ENCODE data around the gene FOXJ3. TPM values are rescaled to one million over a fixed set of nuclear protein-coding genes. Genes with fewer than 3 reads are reported as not detected.

Gene FOXJ3
- total and polyA plus RNA-seq, 2 of the 8 experiments (the other 6 are each of a cell fraction or from before 2014, with no cell fraction given): 48.6 to 51.9 TPM

DNA sequence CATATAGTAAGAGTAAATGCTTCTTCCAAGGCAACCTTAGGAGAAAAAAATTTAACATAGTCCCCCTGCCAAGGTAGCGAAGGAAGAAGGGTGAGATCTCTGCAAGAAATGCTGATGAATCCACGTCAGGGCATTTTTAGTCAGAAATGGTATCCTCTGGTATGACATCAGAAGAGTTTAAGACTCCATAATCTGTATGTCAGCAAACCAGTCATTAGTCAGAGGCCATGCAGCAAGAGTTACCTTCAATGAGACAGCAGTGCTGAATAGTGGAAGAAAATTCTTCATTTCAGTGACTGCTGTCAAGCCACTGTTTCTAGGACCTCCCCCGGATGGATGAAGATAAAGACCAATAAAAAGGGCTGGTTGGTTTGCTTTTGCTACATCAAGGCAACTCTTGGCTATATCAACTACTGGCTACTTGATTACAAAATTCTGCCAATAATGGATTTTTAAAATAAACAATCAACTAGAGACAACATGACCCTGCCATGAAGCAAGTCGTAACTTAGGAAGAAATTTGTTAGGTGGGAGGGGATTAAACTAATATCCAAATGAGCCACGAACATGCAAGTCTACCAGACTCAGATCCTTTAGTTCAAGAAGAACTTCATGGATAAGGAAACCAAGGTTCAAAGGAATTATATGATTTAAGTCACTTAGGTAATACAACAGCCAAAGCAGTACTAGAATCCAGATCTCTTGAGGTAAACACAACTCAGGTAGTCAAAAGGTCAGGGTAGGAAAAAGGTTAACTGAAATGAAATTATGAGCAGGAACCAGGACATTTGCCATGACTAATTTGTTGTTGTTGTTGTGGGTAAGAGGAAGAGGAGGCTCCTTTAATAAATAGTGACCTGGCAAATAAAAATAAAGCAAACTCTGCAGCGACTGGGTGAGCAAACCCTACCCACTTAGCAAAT lies 144.8 kb downstream of the FOXJ3 start:
- CTCF ChIA-PET (ENCODE audit: partially characterized antibody): interaction anchor here (0.8 to 2.7 kb wide), 3 partner anchors 14 to 17 kb away, joined by 3 to 14 read pairs (median 4); no protein-coding TSS in a partner anchor
- H4K8ac ChIP-seq (ENCODE audit: extremely low read depth, insufficient read depth, low read length): no peak overlapping the region

More for the DNA sequence above, 144.8 kb downstream of the FOXJ3 start:
- POLR2A ChIA-PET (ENCODE audit: partially characterized antibody): no interaction called here
- H2BK120ac ChIP-seq (replicated peaks; ENCODE audit: low read depth, low read length): no peak overlapping the region
- no peak overlapping the region for H3K18ac ChIP-seq (ENCODE audit: extremely low read depth, low read length)
- no peak overlapping the region for H2BK5ac ChIP-seq (ENCODE audit: low read depth, low read length)
- no peak overlapping the region for H2BK12ac ChIP-seq (ENCODE audit: low read depth, low read length)
- H2BK15ac ChIP-seq (ENCODE audit: low read length): no peak overlapping the region
- H3K4ac ChIP-seq (replicated peaks; ENCODE audit: insufficient read length, low read depth, low read length): no peak overlapping the region
- no peaks in the 10 kb centered on the region for H3K9me3 ChIP-seq (ENCODE audit: insufficient read depth in 2 of 2, low read depth in 1 of 2, low read length in 1 of 2)
- no peaks in the 10 kb centered on the region for H3K27me3 ChIP-seq (replicated peaks in 1 of 4; ENCODE audit: control insufficient read depth in 3 of 4, extremely low read depth in 1 of 4, insufficient read depth in 3 of 4, low read length in 3 of 4)
- H2BK20ac ChIP-seq (ENCODE audit: low read length): no peak overlapping the region
- H3K4me2 ChIP-seq (ENCODE audit: insufficient read depth in 1 of 2, low read depth in 2 of 2, low read length in 2 of 2): no peak overlapping the region
- H4K20me1 ChIP-seq (replicated peaks in 1 of 2; ENCODE audit: control insufficient read depth in 1 of 2, insufficient read depth in 2 of 2, low read length in 2 of 2): peaks cover 0 to 2% of the 10 kb centered on the region in 2 experiments
- H3K79me2 ChIP-seq (ENCODE audit: control insufficient read depth in 1 of 2, insufficient read depth in 2 of 2, low read length in 2 of 2): no peaks in the 10 kb centered on the region
- no peak overlapping the region for H4K91ac ChIP-seq (replicated peaks; ENCODE audit: insufficient read length, low read length)
- no peak for TF ChIP-seq POU5F1 (IDR thresholded peaks at IDR 0.05; ENCODE audit: low read depth, low read length)
- TF ChIP-seq CREB1 (IDR thresholded peaks at IDR 0.05): no peak
- TF ChIP-seq JUND (IDR thresholded peaks at IDR 0.05; ENCODE audit: low read length): no peak
- no peak for TF ChIP-seq CHD2 (IDR thresholded peaks at IDR 0.05; ENCODE audit: low read length)
- H3K9ac ChIP-seq (replicated peaks in 1 of 4; ENCODE audit: extremely low read depth in 1 of 4, low read depth in 3 of 4, low read length in 3 of 4): no peak overlapping the region
- no peak overlapping the region for H3K56ac ChIP-seq (replicated peaks; ENCODE audit: insufficient read length, low read depth, low read length)
- H3K4me3 ChIP-seq (ENCODE audit: extremely low read depth in 1 of 4, insufficient read depth in 2 of 4, low read depth in 3 of 4, low read length in 4 of 4): no peak overlapping the region
- DNase-seq (ENCODE audit: low read depth in 1 of 2, low spot score in 2 of 2) (no peak), FAIRE-seq (no peak)
- H3K23me2 ChIP-seq (ENCODE audit: low read depth, low read length): no peaks in the 10 kb centered on the region
- H3K4me1 ChIP-seq (replicated peaks in 1 of 4; ENCODE audit: control insufficient read depth in 3 of 4, insufficient read depth in 4 of 4, low read length in 3 of 4): no peaks in the 10 kb centered on the region
- WGBS, 2 experiments (ENCODE audit: extremely low coverage in 1 of 2, insufficient coverage in 1 of 2, insufficient read length in 1 of 2, insufficient replicate concordance in 2 of 2, low coverage in 1 of 2, low lambda C conversion rate in 2 of 2, missing lambda C conversion rate in 1 of 2): 87% methylated on average over 6 of the region's 6 CpGs; no CpG with 5 or more reads in 1 of the 2 experiments
- no peak overlapping the region for H3K23ac ChIP-seq (ENCODE audit: insufficient read length)
- no peak overlapping the region for H2AFZ ChIP-seq (ENCODE audit: low read length)
- H3K36me3 ChIP-seq (ENCODE audit: control insufficient read depth in 2 of 4, insufficient read depth in 4 of 4, low read length in 3 of 4): peaks cover 0 to 27% (median 11%) of the 10 kb centered on the region in 4 experiments; a peak in 5 of 8 replicates
- H2AK5ac ChIP-seq (ENCODE audit: low read depth, low read length): no peak overlapping the region
- H3K27ac ChIP-seq (ENCODE audit: low read depth, low read length): no peak overlapping the region
- H4K5ac ChIP-seq (ENCODE audit: insufficient read length, low read depth, low read length): no peak overlapping the region
- no peak overlapping the region for H3K14ac ChIP-seq (ENCODE audit: insufficient read length)
- 0 out of 2 replicates have a peak, but pooled peaks cover 2% of the 10 kb centered on the region for H3K79me1 ChIP-seq (ENCODE audit: low read depth, low read length)

All from H1 (cell line).